HUES48 (cell line): Measurements from ENCODE around the gene CTXND1.
"Not testable (repeated sequence)": the region's sequence is repeated elsewhere in the genome, so short reads cannot be mapped to it uniquely, and the experiment has no call there.

ENCODE experiments used
- H3K27ac ChIP-seq: one replicate; pipeline ENCODE4 v1.7.0; 2013; ENCODE audit warnings: low read depth, low read length, inconsistent platforms
- H3K27me3 ChIP-seq: 2 replicates; pipeline ENCODE4 v1.6.1; 2013; ENCODE audit warnings: mild to moderate bottlenecking, low read length; ENCODE audit not compliant: control insufficient read depth, insufficient read depth
- H3K36me3 ChIP-seq: 2 replicates; pipeline ENCODE4 v1.6.1; 2013; ENCODE audit warnings: low read length; ENCODE audit not compliant: control insufficient read depth, insufficient read depth
- H3K4me1 ChIP-seq: 2 replicates; pipeline ENCODE4 v1.6.1; 2013; ENCODE audit warnings: mild to moderate bottlenecking, low read length; ENCODE audit not compliant: control insufficient read depth, insufficient read depth
- H3K4me3 ChIP-seq: 2 replicates; pipeline ENCODE4 v1.5.1; 2013; ENCODE audit warnings: mild to moderate bottlenecking, low read depth, low read length
- H3K9ac ChIP-seq: 2 replicates; pipeline ENCODE4 v1.6.1; 2013; ENCODE audit warnings: mild to moderate bottlenecking, low read depth, low read length, moderate library complexity
- H3K9me3 ChIP-seq: 2 replicates; pipeline ENCODE4 v1.6.1; 2013; ENCODE audit warnings: low read length; ENCODE audit not compliant: control insufficient read depth, insufficient read depth

CTXND1 gene

DNA sequence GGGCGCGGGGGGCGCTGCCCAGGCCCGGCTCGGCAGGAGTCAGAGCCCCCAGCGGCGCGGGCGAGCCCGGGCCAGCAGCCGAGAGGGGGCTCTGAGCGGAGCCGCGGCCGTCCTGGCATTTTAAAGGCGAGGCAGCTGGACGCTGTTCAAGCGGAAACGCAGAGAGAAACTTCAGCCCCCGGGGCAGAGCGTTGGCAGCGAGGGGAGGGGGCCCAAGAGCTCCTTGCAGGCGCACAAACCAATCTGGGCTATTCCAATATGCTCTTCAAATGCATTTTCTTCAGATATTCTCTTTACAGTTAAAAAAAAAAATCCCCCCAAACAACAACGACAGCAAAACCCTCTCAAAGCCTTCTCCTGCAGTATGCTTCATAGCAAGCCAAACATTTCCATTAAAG is at the start of gene CTXND1:
Gene CTXND1 (minus strand): TSS at position 93 of the 398 bp plus-strand sequence. CDS start 50,264 bp downstream, outside the sequence.
- peak within 1 kb of the TSS; percentile 70 for H3K4me3 ChIP-seq
- H3K36me3 ChIP-seq, result no peaks in the 10 kb centered on the region
- H3K9ac ChIP-seq, result no peak within 1 kb of the TSS; the same call in 1 of the 2 replicates
- no peak within 1 kb of the TSS for H3K27ac ChIP-seq
- H3K27me3 ChIP-seq, result peaks cover 47% of the 10 kb centered on the region
- no peaks in the 10 kb centered on the region for H3K9me3 ChIP-seq
- H3K4me1 ChIP-seq, result no peaks in the 10 kb centered on the region

- Histone ChIP-seq H3K27ac (no peak overlapping the region), H3K9ac (no peak overlapping the region), H3K36me3 (no peaks in the 10 kb centered on the region), H3K27me3 (no peaks in the 10 kb centered on the region), H3K9me3 (no peaks in the 10 kb centered on the region), H3K4me1 (no peaks in the 10 kb centered on the region), H3K4me3 (no peak overlapping the region)
These were observed 49.5 kb upstream of the CTXND1 start for GRCh38 chr15:80301472-80301871.

DNA sequence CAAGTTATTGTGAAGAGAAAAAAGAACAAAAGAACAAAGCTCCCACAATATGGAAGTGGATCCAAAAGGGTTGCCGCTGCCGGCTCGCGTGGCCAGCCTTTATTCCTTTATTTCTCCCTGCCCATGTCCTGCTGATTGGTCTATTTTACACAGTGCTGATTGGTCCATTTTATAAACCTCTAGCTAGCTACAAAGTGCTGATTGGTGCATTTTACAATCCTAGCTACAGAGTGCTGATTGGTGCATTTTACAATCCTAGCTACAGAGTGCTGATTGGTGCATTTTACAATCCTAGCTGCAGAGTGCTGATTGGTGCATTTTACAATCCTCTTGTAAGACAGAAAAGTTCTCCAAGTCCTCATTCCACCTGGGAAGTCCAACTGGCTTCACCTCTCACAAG is 43.8 kb upstream of the CTXND1 start:
- H3K4me3 ChIP-seq, H3K9me3 ChIP-seq, H3K4me1 ChIP-seq, H3K27ac ChIP-seq, H3K27me3 ChIP-seq, H3K36me3 ChIP-seq, H3K9ac ChIP-seq: not testable (repeated sequence)

DNA sequence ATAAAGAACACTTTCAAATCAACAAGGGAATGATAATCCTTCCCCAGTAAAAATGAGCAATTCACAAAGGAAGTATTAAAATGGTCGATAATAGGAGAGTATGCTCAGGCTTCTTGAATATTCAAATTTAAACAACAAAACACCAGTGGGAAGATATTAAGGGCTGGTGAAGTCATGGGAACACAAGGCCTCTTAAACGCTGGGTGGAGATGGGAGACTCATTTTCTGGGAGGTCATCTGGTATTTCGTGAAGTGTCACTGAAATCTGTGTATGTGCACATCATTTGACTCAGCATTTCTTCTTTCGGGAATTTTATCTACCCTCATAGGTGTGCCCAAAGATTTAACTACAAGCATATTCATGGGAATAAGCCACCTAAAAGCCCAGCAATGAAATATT is 40.1 kb upstream of the CTXND1 start:
- Histone ChIP-seq H3K27ac (no peak overlapping the region), H3K9me3 (no peaks in the 10 kb centered on the region), H3K4me1 (peaks cover 7% of the 10 kb centered on the region; the same call in 1 of the 2 replicates), H3K27me3 (no peaks in the 10 kb centered on the region), H3K36me3 (no peaks in the 10 kb centered on the region), H3K9ac (no peak overlapping the region), H3K4me3 (no peak overlapping the region)

GRCh38 chr15:80290891-80291290 is 38.9 kb upstream of the CTXND1 start:
- not testable (repeated sequence) for H3K27ac ChIP-seq, H3K4me1 ChIP-seq, H3K36me3 ChIP-seq, H3K9me3 ChIP-seq, H3K4me3 ChIP-seq, H3K27me3 ChIP-seq, H3K9ac ChIP-seq

DNA sequence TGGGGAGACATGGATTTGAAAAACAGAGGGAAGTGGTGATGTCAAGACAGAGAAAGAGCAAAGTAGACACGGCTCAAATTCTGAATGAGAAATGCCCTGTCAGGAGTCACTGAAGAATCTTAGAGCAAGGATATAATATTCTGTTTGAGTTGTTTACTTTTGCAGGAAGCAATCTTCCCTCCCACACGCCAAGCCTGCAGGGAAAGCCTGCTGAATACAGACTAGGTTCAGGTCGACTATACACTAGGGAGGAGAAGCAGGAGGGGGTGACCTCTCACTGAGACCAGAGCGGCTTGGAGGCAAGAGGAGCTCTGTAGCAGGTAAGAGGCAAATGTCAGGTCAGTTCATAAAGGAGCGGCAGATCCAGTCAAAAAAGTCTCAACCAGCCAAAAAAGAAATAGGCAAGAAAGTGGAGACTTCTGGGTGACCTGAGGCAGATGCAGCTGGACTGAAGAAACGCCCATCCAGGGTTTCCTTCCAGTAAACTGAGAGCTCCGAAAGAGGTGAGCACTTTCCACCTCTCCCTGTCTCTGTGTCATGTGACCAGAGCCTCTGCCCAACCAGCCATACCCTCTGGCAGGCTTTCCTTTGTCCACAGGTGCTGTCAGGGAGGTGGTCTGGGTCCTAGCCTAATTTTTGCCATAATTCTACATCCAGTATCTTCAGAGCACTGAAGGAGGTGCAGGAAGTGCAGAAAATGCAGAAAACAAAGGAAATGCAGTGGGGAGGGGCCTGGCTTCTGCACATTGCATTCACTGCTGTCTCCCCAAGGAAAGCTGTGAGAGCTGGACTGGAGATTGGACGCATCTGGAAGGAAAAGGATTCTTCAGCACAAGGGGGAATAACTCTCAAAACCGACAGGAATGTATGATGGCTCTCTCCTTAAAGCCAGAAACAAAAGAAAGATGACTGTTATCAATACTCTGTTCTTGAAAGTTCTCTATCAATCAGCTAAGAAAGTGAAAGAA is 37.8 kb upstream of the CTXND1 start:
- H3K4me1 ChIP-seq, result peaks cover 7% of the 10 kb centered on the region; the same call in 1 of the 2 replicates
- no peaks in the 10 kb centered on the region for H3K36me3 ChIP-seq
- no peak overlapping the region for H3K4me3 ChIP-seq
- no peak overlapping the region for H3K27ac ChIP-seq
- no peaks in the 10 kb centered on the region for H3K9me3 ChIP-seq
- H3K9ac ChIP-seq, result no peak overlapping the region
- no peaks in the 10 kb centered on the region for H3K27me3 ChIP-seq

- Histone ChIP-seq H3K9ac (no peak overlapping the region), H3K9me3 (no peaks in the 10 kb centered on the region), H3K27me3 (no peaks in the 10 kb centered on the region), H3K36me3 (no peaks in the 10 kb centered on the region), H3K4me3 (no peak overlapping the region), H3K27ac (no peak overlapping the region), H3K4me1 (peaks cover 7% of the 10 kb centered on the region; the same call in 1 of the 2 replicates)
These were observed 36.1 kb upstream of the CTXND1 start for GRCh38 chr15:80288131-80288530.

- H3K4me3 ChIP-seq, result no peak overlapping the region
- H3K9me3 ChIP-seq, result no peaks in the 10 kb centered on the region
- H3K4me1 ChIP-seq, result peaks cover 7% of the 10 kb centered on the region; the same call in 1 of the 2 replicates
- no peak overlapping the region for H3K27ac ChIP-seq
- no peak overlapping the region for H3K9ac ChIP-seq
- H3K27me3 ChIP-seq, result no peaks in the 10 kb centered on the region
- no peaks in the 10 kb centered on the region for H3K36me3 ChIP-seq
These were observed 34.0 kb upstream of the CTXND1 start for GRCh38 chr15:80286055-80286454.

DNA sequence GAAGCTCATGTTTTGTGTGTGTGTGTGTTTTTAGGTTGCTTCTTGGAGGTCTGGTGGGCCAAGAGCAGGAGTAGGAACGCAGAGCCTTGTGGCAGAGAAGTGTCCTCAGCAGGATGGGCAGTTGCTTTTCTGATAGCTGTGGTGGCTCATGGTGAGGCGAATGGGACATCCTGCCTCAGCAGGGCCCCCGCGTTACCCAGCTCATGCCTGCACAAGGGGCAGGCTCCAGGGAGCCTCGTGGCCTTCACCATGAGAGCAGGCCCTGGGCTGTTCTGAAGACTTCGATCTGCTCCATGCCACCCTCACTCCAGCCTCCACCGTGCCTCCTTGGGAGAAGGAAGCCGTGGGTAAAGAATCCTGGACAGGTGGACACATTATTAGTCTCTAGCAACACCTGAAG is 33.4 kb upstream of the CTXND1 start:
- Histone ChIP-seq H3K9ac (no peak overlapping the region), H3K27me3 (no peaks in the 10 kb centered on the region), H3K4me1 (peaks cover 7% of the 10 kb centered on the region; the same call in 1 of the 2 replicates), H3K9me3 (no peaks in the 10 kb centered on the region), H3K27ac (no peak overlapping the region), H3K36me3 (no peaks in the 10 kb centered on the region), H3K4me3 (no peak overlapping the region)

DNA sequence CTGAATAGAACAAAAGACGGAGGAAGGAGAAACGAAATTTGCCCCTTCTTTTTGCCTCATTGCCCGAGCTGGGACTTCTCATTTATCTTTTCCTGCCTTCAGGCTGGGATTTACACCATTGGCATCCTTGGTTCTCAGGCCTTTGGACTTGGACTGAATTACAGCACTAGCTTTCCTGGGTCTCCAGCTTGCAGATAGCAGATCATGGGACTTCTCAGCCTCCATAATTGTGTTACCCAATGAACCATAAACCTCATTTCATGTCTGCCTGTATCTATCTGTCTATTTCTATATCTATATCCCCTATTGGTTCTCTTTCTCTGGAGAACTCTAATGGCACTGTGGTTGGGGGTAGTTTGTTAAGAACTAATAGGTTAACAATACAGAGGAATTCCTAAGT is 31.5 kb upstream of the CTXND1 start:
- Histone ChIP-seq H3K4me1 (no peaks in the 10 kb centered on the region), H3K9me3 (no peaks in the 10 kb centered on the region), H3K4me3 (no peak overlapping the region), H3K27ac (no peak overlapping the region), H3K36me3 (no peaks in the 10 kb centered on the region), H3K9ac (no peak overlapping the region), H3K27me3 (no peaks in the 10 kb centered on the region)

- no peaks in the 10 kb centered on the region for H3K36me3 ChIP-seq
- no peaks in the 10 kb centered on the region for H3K9me3 ChIP-seq
- no peaks in the 10 kb centered on the region for H3K4me1 ChIP-seq
- no peaks in the 10 kb centered on the region for H3K27me3 ChIP-seq
- no peak overlapping the region for H3K27ac ChIP-seq
- no peak overlapping the region for H3K4me3 ChIP-seq
- no peak overlapping the region for H3K9ac ChIP-seq
These were observed 25.1 kb upstream of the CTXND1 start for GRCh38 chr15:80277147-80277546.
